ENCODE results near the gene PRR30.
A peak's percentile ranks its signal among the peaks of the same experiment; 100 is the strongest.

The PRR30 gene

DNA sequence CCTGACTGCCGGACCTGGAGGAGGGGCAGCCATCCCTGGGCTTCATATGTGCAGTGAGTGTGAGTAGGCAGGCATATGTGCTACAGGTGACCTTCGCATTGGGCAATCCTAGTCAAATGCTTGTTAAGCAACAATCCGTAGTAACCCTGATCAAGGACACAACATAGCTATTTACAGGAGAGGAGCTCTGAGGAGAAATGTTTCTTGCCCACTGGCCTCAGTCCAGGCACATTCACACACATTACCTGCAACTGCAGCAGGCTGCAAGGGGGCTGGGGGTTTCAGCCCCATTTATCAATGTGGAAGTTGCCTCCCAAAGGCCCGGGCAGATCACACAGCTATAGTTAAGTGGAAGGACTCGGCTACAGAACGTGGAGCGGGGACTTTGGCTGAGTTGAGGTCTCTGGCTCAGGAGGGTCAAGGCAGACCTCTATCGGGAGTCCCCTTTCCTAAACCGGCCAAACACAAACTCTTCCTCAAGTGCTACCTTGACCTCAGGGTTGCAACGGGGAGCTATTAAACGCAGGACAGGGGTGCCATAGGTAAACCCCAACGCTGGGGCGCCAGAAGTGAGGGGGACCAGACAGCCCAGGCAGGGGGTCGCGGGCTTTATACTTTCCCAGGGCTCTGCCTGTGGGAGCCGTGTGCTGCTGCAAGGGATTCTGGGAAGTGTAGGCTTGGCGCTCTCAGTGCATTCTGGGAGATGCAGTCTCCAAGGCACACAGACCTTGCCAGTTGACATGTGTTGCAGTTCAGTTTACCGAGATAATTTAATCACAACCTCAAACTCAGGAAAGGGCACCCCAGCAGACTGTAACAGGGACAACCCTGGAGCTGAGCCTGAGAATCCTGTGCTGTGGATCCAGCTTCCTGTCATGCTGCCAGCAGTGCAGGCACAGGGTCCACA is 43.2 kb downstream of the PRR30 start:
- no peak for DNase-seq

DNA sequence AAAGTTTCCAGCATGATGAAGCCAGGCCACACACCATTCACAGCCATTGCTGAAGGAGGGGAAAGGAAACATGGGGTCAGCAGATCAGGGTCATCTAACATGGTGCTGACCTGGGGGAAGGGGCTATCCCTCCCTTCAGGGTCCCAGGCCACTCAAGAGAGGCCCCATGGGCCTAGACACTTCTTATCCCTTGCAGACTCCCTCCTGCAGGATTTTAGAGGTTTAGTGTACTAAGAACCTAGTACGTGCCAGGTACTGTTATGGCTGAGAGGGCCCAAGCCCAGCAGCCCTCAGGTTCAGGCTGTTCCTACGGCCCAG is 43.8 kb downstream of the PRR30 start:
- DNase-seq, result no peak

- no peak for DNase-seq
Observed at GRCh38 chr2:27094353-27094984, 44.7 kb downstream of the PRR30 start.

DNA sequence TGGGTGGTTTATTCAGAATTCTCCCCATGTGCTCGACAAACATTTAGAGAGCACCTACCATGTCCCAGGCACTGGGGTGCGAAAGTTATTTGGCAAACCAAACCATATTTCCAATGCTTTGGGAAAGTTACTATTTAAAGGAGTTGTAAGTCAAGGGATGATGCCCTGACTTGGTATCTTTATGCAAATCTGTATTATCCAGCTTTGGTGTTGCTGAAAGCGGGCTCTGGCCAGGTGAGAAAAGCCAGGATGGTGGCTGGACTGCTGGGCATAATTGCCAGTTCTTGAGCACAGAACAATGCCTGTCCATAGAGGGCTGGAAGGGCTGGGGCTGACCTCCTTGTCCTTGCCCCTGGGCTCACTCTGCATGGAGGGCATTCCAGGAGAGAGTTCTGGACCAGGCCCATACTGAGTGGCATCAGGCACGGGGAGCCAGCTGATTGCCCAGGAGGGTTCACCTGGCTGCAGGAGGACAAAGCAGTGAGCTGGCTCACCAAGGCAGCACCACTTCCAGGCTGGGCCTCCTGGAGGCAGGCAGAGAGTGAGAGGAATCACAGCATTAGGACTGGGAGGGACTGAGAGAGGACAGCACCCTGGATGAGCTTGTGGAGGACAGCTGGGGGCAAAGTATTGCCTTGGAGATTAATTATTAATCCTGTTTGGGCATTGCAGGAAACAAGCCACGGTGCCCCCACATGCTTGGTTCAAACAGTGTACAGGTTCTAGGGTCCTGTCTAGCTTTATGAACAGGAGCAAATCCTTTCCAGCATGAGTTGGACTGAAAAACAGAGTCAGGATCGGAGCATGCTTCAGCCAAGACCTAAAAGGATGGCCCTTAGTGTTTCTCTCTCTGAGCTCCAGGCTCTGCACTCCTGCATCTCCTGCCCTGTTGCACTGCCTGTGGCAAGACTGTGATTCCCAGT is 45.5 kb downstream of the PRR30 start:
- DNase-seq, result no peak

- DNase-seq, result no peak
Observed at GRCh38 chr2:27092696-27093429, 46.3 kb downstream of the PRR30 start.

GRCh38 chr2:27091746-27092695 is 47.2 kb downstream of the PRR30 start:
- peak; percentile 25 for DNase-seq

GRCh38 chr2:27089111-27089954 is 49.9 kb downstream of the PRR30 start:
- no peak for DNase-seq

GRCh38 chr2:27088634-27089033 is 50.6 kb downstream of the PRR30 start:
- no peak for DNase-seq

DNA sequence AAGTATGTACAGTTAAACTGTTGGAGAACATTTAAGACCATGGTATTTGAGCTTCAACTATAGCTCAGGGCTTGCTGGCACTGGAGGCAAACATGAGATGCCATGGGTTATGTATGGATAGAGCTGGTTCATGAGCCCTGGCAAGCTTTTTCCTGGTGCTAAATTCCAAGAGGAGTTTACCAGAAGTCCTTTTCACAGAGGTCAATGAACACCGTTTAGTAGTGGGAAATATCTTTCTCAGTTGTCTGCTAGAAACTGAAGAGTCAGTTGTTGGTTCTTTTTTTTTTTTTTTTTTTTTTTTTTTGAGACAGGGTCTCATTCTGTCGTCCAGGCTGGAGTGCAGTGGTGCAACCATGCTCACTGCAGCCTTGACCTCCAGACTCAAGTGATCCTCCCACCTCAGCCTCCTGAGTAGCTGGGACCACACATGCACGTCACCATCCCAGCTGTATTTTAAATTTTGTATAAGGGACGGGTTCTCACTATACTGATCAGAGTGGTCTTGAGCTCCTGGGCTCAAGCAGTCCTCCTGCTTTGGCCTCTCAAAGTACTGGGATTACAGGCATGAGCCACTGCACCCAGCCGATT is 51.3 kb downstream of the PRR30 start:
- no peak for DNase-seq
